ENCODE data around the gene DACT3.

The DACT3 gene

DNA sequence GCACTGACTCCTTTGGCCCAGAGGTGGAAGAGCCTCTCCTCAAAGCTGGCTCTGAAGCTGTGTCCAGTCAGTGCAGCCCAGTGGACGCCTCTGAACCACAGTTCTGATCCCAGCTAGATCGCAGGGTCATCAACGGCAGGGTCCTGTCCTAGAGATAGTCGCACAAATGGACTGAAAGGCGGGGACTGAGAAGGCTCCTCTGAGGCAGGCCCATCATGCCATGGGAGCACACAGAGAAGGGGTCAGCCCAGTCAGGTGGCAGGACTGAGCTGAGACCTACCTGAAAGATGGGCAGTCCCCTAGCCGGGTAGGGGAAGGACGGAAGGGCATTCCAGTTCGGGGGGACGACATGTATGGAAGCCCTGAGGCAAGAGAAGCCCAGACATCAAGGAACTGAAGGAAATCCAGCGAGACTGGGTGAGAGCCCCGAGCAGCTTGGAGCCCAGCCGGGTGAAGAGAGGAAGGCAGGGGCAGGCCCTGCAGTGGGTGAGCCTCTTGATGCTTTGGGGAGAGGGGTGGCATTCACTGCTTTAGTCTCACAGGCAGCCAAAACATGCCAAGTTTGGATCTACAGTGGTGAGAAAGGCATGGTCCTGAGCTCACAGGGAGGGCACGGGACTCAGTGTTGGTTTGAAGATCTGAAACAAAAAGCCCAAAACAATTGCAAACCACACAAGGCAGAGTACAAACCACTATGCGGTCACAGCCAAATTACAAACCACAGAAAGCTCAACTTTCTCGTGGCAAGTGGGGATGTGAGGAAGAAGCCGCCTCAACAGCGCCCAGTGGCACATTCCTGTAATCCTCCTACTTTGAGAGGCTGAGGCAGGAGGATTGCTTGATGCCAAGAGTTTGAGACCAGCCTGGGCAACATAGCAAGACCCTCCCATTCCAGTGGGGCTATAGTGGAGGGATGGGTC is 49.9 kb downstream of the DACT3 start:
- Histone ChIP-seq H3K9me3 (ENCODE audit: control insufficient read depth in 2 of 2, low read length in 2 of 2) (no peaks in the 10 kb centered on the region), H3K4me1 (ENCODE audit: control insufficient read depth, insufficient read depth, low read length) (peaks cover 21% of the 10 kb centered on the region), H3K36me3 (ENCODE audit: control insufficient read depth in 2 of 2, insufficient read depth in 2 of 2, low read length in 2 of 2) (peaks cover 28 to 40% of the 10 kb centered on the region in 2 donors), H3K27ac (ENCODE audit: low read length) (no peak overlapping the region), H3K27me3 (ENCODE audit: control insufficient read depth in 1 of 2, insufficient read depth in 2 of 2, low read length in 2 of 2) (no peaks in the 10 kb centered on the region), H3K9ac (ENCODE audit: low read length in 2 of 2) (peak overlapping the region in 1 of 2 donors; percentile 36), H3K4me3 (ENCODE audit: low read length in 2 of 2) (no peak overlapping the region)

DNA sequence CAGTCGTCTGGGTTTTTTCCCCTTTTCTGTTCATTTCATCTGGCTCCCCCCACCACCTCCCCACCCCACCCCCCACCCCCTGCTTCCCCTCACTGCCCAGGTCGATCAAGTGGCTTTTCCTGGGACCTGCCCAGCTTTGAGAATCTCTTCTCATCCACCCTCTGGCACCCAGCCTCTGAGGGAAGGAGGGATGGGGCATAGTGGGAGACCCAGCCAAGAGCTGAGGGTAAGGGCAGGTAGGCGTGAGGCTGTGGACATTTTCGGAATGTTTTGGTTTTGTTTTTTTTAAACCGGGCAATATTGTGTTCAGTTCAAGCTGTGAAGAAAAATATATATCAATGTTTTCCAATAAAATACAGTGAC is 50.6 kb downstream of the DACT3 start:
- H3K27me3 ChIP-seq (ENCODE audit: control insufficient read depth in 1 of 2, insufficient read depth in 2 of 2, low read length in 2 of 2), result no peaks in the 10 kb centered on the region
- peaks cover 28% of the 10 kb centered on the region for H3K4me1 ChIP-seq (ENCODE audit: control insufficient read depth, insufficient read depth, low read length)
- no peaks in the 10 kb centered on the region for H3K9me3 ChIP-seq (ENCODE audit: control insufficient read depth in 2 of 2, low read length in 2 of 2)
- H3K36me3 ChIP-seq (ENCODE audit: control insufficient read depth in 2 of 2, insufficient read depth in 2 of 2, low read length in 2 of 2), result peaks cover 30 to 43% of the 10 kb centered on the region in 2 donors
- no peak overlapping the region for H3K9ac ChIP-seq (ENCODE audit: low read length in 2 of 2)
- H3K4me3 ChIP-seq (ENCODE audit: low read length in 2 of 2), result no peak overlapping the region
- H3K27ac ChIP-seq (ENCODE audit: low read length), result no peak overlapping the region

DNA sequence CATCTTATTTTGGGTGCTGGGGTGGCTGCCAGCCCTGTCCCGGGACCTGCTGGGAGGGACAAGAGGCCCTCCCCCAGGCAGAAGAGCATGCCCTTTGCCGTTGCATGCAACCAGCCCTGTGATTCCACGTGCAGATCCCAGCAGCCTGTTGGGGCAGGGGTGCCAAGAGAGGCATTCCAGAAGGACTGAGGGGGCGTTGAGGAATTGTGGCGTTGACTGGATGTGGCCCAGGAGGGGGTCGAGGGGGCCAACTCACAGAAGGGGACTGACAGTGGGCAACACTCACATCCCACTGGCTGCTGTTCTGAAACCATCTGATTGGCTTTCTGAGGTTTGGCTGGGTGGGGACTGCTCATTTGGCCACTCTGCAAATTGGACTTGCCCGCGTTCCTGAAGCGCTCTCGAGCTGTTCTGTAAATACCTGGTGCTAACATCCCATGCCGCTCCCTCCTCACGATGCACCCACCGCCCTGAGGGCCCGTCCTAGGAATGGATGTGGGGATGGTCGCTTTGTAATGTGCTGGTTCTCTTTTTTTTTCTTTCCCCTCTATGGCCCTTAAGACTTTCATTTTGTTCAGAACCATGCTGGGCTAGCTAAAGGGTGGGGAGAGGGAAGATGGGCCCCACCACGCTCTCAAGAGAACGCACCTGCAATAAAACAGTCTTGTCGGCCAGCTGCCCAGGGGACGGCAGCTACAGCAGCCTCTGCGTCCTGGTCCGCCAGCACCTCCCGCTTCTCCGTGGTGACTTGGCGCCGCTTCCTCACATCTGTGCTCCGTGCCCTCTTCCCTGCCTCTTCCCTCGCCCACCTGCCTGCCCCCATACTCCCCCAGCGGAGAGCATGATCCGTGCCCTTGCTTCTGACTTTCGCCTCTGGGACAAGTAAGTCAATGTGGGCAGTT is 51.2 kb downstream of the DACT3 start:
- Histone ChIP-seq H3K27me3 (ENCODE audit: control insufficient read depth in 1 of 2, insufficient read depth in 2 of 2, low read length in 2 of 2) (no peaks in the 10 kb centered on the region), H3K27ac (ENCODE audit: low read length) (no peak overlapping the region), H3K9ac (ENCODE audit: low read length in 2 of 2) (no peak overlapping the region), H3K4me1 (ENCODE audit: control insufficient read depth, insufficient read depth, low read length) (peaks cover 35% of the 10 kb centered on the region), H3K4me3 (ENCODE audit: low read length in 2 of 2) (no peak overlapping the region), H3K36me3 (ENCODE audit: control insufficient read depth in 2 of 2, insufficient read depth in 2 of 2, low read length in 2 of 2) (peaks cover 30 to 43% of the 10 kb centered on the region in 2 donors), H3K9me3 (ENCODE audit: control insufficient read depth in 2 of 2, low read length in 2 of 2) (no peaks in the 10 kb centered on the region)

DNA sequence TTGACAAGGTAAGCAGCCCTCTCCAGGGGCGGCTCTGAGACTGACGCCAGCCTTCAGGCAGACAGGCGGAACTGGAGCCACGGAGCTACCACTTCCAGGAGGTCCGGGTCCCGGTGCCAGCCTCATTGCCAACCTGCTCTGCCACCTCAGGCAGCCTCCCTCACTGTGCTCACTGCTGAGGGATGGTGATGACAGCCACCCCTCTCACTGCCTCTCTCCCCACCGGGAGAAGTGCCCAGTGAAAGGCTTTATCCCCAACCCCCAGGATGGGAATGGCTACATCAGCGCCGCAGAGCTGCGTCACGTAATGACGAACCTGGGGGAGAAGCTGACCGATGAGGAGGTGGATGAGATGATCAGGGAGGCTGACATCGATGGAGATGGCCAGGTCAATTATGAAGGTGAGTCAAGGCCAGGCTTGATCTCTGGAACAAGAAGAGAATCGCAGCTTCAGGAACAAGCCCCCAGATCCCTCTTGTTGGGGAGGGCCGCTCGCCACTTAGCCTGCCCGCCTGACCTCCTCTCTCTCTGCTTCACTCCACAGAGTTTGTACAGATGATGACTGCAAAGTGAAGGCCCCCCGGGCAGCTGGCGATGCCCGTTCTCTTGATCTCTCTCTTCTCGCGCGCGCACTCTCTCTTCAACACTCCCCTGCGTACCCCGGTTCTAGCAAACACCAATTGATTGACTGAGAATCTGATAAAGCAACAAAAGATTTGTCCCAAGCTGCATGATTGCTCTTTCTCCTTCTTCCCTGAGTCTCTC is 52.2 kb downstream of the DACT3 start:
- Histone ChIP-seq H3K9ac (ENCODE audit: low read length in 2 of 2) (no peak overlapping the region), H3K27ac (ENCODE audit: low read length) (no peak overlapping the region), H3K4me1 (ENCODE audit: control insufficient read depth, insufficient read depth, low read length) (peaks cover 37% of the 10 kb centered on the region), H3K27me3 (ENCODE audit: control insufficient read depth in 1 of 2, insufficient read depth in 2 of 2, low read length in 2 of 2) (no peaks in the 10 kb centered on the region), H3K36me3 (ENCODE audit: control insufficient read depth in 2 of 2, insufficient read depth in 2 of 2, low read length in 2 of 2) (peaks cover 30 to 43% of the 10 kb centered on the region in 2 donors), H3K9me3 (ENCODE audit: control insufficient read depth in 2 of 2, low read length in 2 of 2) (no peaks in the 10 kb centered on the region), H3K4me3 (ENCODE audit: low read length in 2 of 2) (no peak overlapping the region)

DNA sequence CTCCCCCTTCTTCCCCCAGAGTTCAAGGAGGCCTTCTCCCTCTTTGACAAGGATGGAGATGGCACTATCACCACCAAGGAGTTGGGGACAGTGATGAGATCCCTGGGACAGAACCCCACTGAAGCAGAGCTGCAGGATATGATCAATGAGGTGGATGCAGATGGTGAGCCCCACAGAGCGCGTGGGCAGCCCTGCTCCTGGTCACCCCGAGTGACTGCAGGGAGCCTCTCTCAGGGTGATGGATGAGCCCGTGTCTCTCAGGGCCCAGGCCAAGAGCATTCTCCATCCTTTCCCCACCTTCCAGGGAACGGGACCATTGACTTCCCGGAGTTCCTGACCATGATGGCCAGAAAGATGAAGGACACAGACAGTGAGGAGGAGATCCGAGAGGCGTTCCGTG is 52.8 kb downstream of the DACT3 start:
- Histone ChIP-seq H3K9me3 (ENCODE audit: control insufficient read depth in 2 of 2, low read length in 2 of 2) (no peaks in the 10 kb centered on the region), H3K4me1 (ENCODE audit: control insufficient read depth, insufficient read depth, low read length) (peaks cover 43% of the 10 kb centered on the region), H3K36me3 (ENCODE audit: control insufficient read depth in 2 of 2, insufficient read depth in 2 of 2, low read length in 2 of 2) (peaks cover 30 to 43% of the 10 kb centered on the region in 2 donors), H3K27ac (ENCODE audit: low read length) (no peak overlapping the region), H3K9ac (ENCODE audit: low read length in 2 of 2) (no peak overlapping the region), H3K27me3 (ENCODE audit: control insufficient read depth in 1 of 2, insufficient read depth in 2 of 2, low read length in 2 of 2) (no peaks in the 10 kb centered on the region), H3K4me3 (ENCODE audit: low read length in 2 of 2) (no peak overlapping the region)

DNA sequence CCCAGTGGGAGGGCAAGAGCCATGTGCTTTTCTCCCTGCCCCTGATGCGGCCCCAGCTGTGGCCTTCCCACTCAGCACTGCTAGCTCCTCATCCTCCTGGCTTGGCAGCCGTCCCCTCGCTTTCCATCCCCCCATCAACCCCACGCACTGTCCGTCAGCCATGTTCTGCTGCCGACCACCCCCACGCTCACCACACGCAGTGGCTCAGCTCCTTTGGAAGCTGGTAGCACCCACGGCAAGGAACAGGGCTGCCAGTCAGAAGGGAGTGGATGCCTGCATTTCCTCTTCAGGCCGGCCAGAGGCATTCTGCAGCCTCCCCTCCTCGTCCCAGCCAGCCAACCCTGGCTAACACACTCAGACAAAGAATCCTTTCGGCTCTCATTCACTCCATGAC is 53.5 kb downstream of the DACT3 start:
- no peaks in the 10 kb centered on the region for H3K27me3 ChIP-seq (ENCODE audit: control insufficient read depth in 1 of 2, insufficient read depth in 2 of 2, low read length in 2 of 2)
- no peaks in the 10 kb centered on the region for H3K9me3 ChIP-seq (ENCODE audit: control insufficient read depth in 2 of 2, low read length in 2 of 2)
- H3K4me3 ChIP-seq (ENCODE audit: low read length in 2 of 2), result no peak overlapping the region
- peaks cover 30 to 43% of the 10 kb centered on the region in 2 donors for H3K36me3 ChIP-seq (ENCODE audit: control insufficient read depth in 2 of 2, insufficient read depth in 2 of 2, low read length in 2 of 2)
- H3K9ac ChIP-seq (ENCODE audit: low read length in 2 of 2), result no peak overlapping the region
- H3K27ac ChIP-seq (ENCODE audit: low read length), result no peak overlapping the region
- H3K4me1 ChIP-seq (ENCODE audit: control insufficient read depth, insufficient read depth, low read length), result peaks cover 50% of the 10 kb centered on the region

DNA sequence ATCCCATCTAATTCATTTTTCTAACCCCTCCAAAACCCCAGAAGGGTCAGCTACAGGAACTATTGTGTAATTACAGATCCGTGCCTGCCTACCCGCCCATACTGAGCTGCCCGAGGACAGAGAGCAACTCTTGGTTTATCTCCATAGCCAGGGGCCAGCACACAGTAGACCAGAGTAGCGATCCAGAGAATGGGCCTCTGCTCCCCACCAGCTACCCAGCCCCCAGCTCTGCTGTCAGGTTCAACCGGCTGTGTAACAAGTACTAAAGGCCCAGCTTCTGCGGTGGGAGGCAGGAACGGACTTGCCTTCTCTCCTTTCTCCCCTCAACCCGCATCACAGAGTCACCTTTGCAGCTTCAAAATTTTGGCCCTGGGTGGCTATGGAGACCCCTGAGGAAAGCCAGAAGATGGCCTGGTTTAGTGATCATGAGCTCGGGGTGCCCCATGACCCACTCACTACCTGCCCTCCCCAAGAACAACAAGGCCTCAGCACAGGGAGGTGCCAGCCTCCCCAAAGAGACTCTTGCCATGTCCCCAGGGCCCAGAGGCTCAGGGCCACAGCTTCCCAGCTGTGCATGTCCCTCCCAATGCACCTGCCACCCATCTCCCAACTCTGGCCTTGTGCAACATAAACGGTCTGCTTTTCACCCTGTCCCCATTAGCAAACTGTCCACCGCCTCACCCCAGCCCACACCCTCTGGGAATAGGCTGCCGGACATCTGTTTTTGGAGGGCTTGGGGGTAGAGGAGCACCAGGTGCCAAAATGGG is 54.1 kb downstream of the DACT3 start:
- H3K4me3 ChIP-seq (ENCODE audit: low read length in 2 of 2), result no peak overlapping the region
- H3K9me3 ChIP-seq (ENCODE audit: control insufficient read depth in 2 of 2, low read length in 2 of 2), result no peaks in the 10 kb centered on the region
- H3K9ac ChIP-seq (ENCODE audit: low read length in 2 of 2), result no peak overlapping the region
- H3K27ac ChIP-seq (ENCODE audit: low read length), result peak overlapping the region; percentile 88
- H3K27me3 ChIP-seq (ENCODE audit: control insufficient read depth in 1 of 2, insufficient read depth in 2 of 2, low read length in 2 of 2), result no peaks in the 10 kb centered on the region
- H3K36me3 ChIP-seq (ENCODE audit: control insufficient read depth in 2 of 2, insufficient read depth in 2 of 2, low read length in 2 of 2), result peaks cover 30 to 43% of the 10 kb centered on the region in 2 donors
- H3K4me1 ChIP-seq (ENCODE audit: control insufficient read depth, insufficient read depth, low read length), result peaks cover 50% of the 10 kb centered on the region

DNA sequence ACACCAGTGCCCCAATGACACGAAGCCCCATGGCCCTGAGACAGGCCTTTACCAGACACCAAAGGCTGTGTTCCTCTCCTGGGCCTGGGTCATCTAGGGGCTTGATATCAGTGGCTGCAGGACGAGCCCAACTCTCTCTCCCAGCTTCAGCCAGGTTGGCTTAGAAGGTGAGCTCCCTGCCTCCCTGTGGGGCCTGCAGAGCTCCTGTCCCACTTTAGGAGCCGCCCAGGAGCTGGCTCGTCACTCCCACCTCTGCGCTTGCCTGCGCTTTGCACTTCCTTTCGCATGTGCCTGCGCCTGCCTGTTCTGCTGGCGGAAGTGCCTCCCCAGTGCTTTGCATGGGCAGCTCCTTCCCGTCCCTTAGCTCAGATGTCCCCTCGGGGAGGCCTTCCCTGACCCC is 55.0 kb downstream of the DACT3 start:
- peak overlapping the region; percentile 88 for H3K27ac ChIP-seq (ENCODE audit: low read length)
- peaks cover 50% of the 10 kb centered on the region for H3K4me1 ChIP-seq (ENCODE audit: control insufficient read depth, insufficient read depth, low read length)
- no peaks in the 10 kb centered on the region for H3K27me3 ChIP-seq (ENCODE audit: control insufficient read depth in 1 of 2, insufficient read depth in 2 of 2, low read length in 2 of 2)
- H3K36me3 ChIP-seq (ENCODE audit: control insufficient read depth in 2 of 2, insufficient read depth in 2 of 2, low read length in 2 of 2), result peaks cover 30 to 43% of the 10 kb centered on the region in 2 donors
- H3K9ac ChIP-seq (ENCODE audit: low read length in 2 of 2), result peak overlapping the region in 1 of 2 donors; percentile 55
- H3K4me3 ChIP-seq (ENCODE audit: low read length in 2 of 2), result peak overlapping the region in 1 of 2 donors; percentile 93
- no peaks in the 10 kb centered on the region for H3K9me3 ChIP-seq (ENCODE audit: control insufficient read depth in 2 of 2, low read length in 2 of 2)

DNA sequence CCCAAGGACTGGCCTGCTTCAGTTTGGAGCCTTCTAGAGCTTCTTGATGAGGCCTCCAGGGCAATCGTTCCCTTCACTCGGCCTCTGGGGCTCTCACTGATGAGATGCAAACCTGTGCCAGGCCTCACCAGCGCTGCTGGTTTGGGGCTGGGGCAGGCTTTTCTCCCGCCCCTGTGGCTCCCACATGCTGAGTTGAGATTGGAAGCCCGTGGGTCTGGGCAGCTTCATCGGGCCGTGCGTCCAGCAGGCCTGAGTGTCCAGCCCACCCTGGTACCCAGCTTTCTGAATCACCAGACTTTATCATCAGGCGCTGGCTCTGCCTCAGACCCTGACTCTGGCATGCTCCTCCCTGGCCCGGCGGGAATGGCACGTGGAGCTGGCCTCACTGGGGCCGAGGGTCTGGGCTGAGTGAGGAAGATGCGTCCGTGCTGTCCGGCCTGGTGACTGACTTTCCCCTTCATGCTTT is 55.6 kb downstream of the DACT3 start:
- H3K4me1 ChIP-seq (ENCODE audit: control insufficient read depth, insufficient read depth, low read length), result peaks cover 51% of the 10 kb centered on the region
- peak overlapping the region in 1 of 2 donors; percentile 55 for H3K9ac ChIP-seq (ENCODE audit: low read length in 2 of 2)
- peak overlapping the region in 1 of 2 donors; percentile 93 for H3K4me3 ChIP-seq (ENCODE audit: low read length in 2 of 2)
- H3K27ac ChIP-seq (ENCODE audit: low read length), result peak overlapping the region; percentile 88
- H3K9me3 ChIP-seq (ENCODE audit: control insufficient read depth in 2 of 2, low read length in 2 of 2), result no peaks in the 10 kb centered on the region
- no peaks in the 10 kb centered on the region for H3K27me3 ChIP-seq (ENCODE audit: control insufficient read depth in 1 of 2, insufficient read depth in 2 of 2, low read length in 2 of 2)
- H3K36me3 ChIP-seq (ENCODE audit: control insufficient read depth in 2 of 2, insufficient read depth in 2 of 2, low read length in 2 of 2), result peaks cover 30 to 43% of the 10 kb centered on the region in 2 donors
